ENCODE measurements around the gene ODAD3. TPM values are rescaled to one million over a fixed set of nuclear protein-coding genes. Genes with fewer than 3 reads are reported as not detected.

Gene ODAD3
- total RNA-seq (2016; rRNA removed; fragmentation: Illumina TruSeq; extraction: Trizol), result 0.04 TPM in 1 of 2 replicates, not detected in the other
- total RNA-seq (2016; cell fraction: cytosol; rRNA removed; fragmentation: Illumina TruSeq; extraction: Trizol; ENCODE audit: low read depth), result not detected in 2 replicates
- total RNA-seq (2016; cell fraction: insoluble cytoplasmic fraction; rRNA removed; fragmentation: Illumina TruSeq; extraction: Trizol), result 0.19 TPM in 1 of 2 replicates, not detected in the other
- total RNA-seq (2016; cell fraction: membrane; rRNA removed; fragmentation: Illumina TruSeq; extraction: Trizol), result 0.38 TPM in 1 of 2 replicates, not detected in the other
- total RNA-seq (2016; cell fraction: nucleus; rRNA removed; fragmentation: Illumina TruSeq; extraction: Trizol), result 0.19 and 0.34 TPM in 2 replicates
- polyA plus RNA-seq (2011; rRNA removed), result 0.08 and 0.35 TPM in 2 replicates
- 0.23 and 0.26 TPM in 2 replicates for polyA plus RNA-seq (2011; cell fraction: cytosol; rRNA removed)
- polyA plus RNA-seq (2011; cell fraction: nucleus; rRNA removed), result 0.29 and 0.42 TPM in 2 replicates
- 0.08 and 0.13 TPM in 2 replicates for polyA plus RNA-seq (2012)
- not detected in 2 replicates for polyA plus RNA-seq (2016; cell fraction: cytosol; fragmentation: Illumina TruSeq; extraction: Trizol; ENCODE audit: low read depth)
- 0.20 TPM in 1 of 2 replicates, not detected in the other for polyA plus RNA-seq (2016; cell fraction: insoluble cytoplasmic fraction; fragmentation: Illumina TruSeq; extraction: Trizol; ENCODE audit: low read depth)
- not detected in 2 replicates for polyA plus RNA-seq (2016; cell fraction: membrane; fragmentation: Illumina TruSeq; extraction: Trizol; ENCODE audit: low read depth)
- 0.32 and 1.2 TPM in 2 replicates for polyA plus RNA-seq (2016; cell fraction: nucleus; fragmentation: Illumina TruSeq; extraction: Trizol; ENCODE audit: insufficient read depth, low read depth)
- 1.6 TPM in 1 of 2 replicates, not detected in the other for polyA minus RNA-seq (2011; rRNA and poly(A)+ RNA removed; ENCODE audit: low replicate concordance)
- polyA minus RNA-seq (2011; cell fraction: cytosol; rRNA and poly(A)+ RNA removed), result not detected in 2 replicates
- 0.25 TPM in 1 of 2 replicates, not detected in the other for polyA minus RNA-seq (2011; cell fraction: nucleus; rRNA and poly(A)+ RNA removed)
- Bru-seq, nascent RNA, result percentile 16 among the genes with signal in this experiment
- BruChase-seq, experiment 1, labeled RNA remaining after a 6-hour chase, result percentile 25 among the genes with signal in this experiment
- percentile 21 among the genes with signal in this experiment for BruChase-seq, experiment 2, labeled RNA remaining after a 2-hour chase
- long read RNA-seq, experiment 1, result 0 reads
- long read RNA-seq, experiment 2, result 0 reads

GRCh38 chr19:11435057-11435832 is at the start of gene ODAD3, which contains the start of gene PRKCSH:
Gene ODAD3 (minus strand): TSS chr19:11435121. CDS start chr19:11435016, 105 bp downstream.
Gene PRKCSH (plus strand): TSS chr19:11435635. CDS start chr19:11436118, 483 bp downstream.
- FAIRE-seq (peak; percentile 97), DNase-seq (ENCODE audit: low spot score) (peak; percentile 99), ATAC-seq (peak; percentile 96)
- intact Hi-C loops (cut with micrococcal nuclease; ENCODE audit: unreplicated experiment), result loop anchor here (1.0 kb wide), 1 partner anchor 54 kb away; no protein-coding TSS in a partner anchor
- in situ Hi-C loops (cut with HindIII; ENCODE audit: extremely low pct_ligation_motif_present, low pct_unique_long_range_greater_than_20kb), result no loop called here
- POLR2A ChIA-PET, result interaction anchor here (1.0 to 2.5 kb wide), 13 partner anchors 9 to 141 kb away, joined by 3 to 40 read pairs (median 7); partner anchors contain the start of genes CCDC159, EPOR, RGL3 and SWSAP1
- no peaks in the 10 kb centered on the region for H3K9me3 ChIP-seq (ENCODE audit: low read length)
- 0% methylated on average over 34 of the region's 53 CpGs for WGBS (ENCODE audit: low lambda C conversion rate)
- no peaks in the 10 kb centered on the region for H4K20me1 ChIP-seq (ENCODE audit: insufficient read depth, low read length)
- BruUV-seq (replicated peaks), result TSS peak; percentile 57
- no peaks in the 10 kb centered on the region for H3K27me3 ChIP-seq (ENCODE audit: control insufficient read depth in 1 of 2, insufficient read depth in 2 of 2, low read length in 2 of 2)
- CTCF ChIA-PET (ENCODE audit: low intra/inter-chr PET ratio, low total read pairs), result interaction anchor here (1.6 kb wide), 1 partner anchor 54 kb away, joined by 9 read pairs; no protein-coding TSS in a partner anchor
- peaks cover 15% of the 10 kb centered on the region for H3K79me2 ChIP-seq (ENCODE audit: insufficient read depth, low read length)
- H3K4me2 ChIP-seq (ENCODE audit: low read depth, low read length), result peak within 1 kb of the TSS; percentile 91
- peak within 1 kb of the TSS; percentile 71 for H3K27ac ChIP-seq (ENCODE audit: extremely low read length, insufficient read depth, low read length)
- peaks cover 20% of the 10 kb centered on the region for H3K4me1 ChIP-seq (ENCODE audit: insufficient read depth, low read length)
- peak within 1 kb of the TSS; percentile 83 for H3K9ac ChIP-seq (ENCODE audit: insufficient read depth, low read depth, low read length)
- peaks cover 7 to 18% of the 10 kb centered on the region in 2 experiments for H3K36me3 ChIP-seq (replicated peaks in 1 of 2; ENCODE audit: control insufficient read depth in 1 of 2, insufficient read depth in 2 of 2, low read length in 2 of 2)
- no peak within 1 kb of the TSS for H2AFZ ChIP-seq (ENCODE audit: low read length)
- peak within 1 kb of the TSS; percentile 78 to 88 (median 81) for H3K4me3 ChIP-seq (replicated peaks in 1 of 3; ENCODE audit: insufficient read depth in 1 of 3, low read depth in 2 of 3, low read length in 3 of 3)
- TF ChIP-seq IKZF1 (IDR thresholded peaks at IDR 0.05), result no peak
- TF ChIP-seq HMG20B (CRISPR knock-in tag; conservative IDR thresholded peaks at IDR 0.05), result 0 out of 2 replicates have a peak, but pooled peaks have one; percentile 15
- peak; percentile 56 for TF ChIP-seq TFE3 (CRISPR knock-in tag; IDR thresholded peaks at IDR 0.05)
- no peak for TF ChIP-seq ZBTB46 (CRISPR knock-in tag; IDR thresholded peaks at IDR 0.05; ENCODE audit: borderline replicate concordance)
- TF ChIP-seq NFIC (IDR thresholded peaks at IDR 0.05; ENCODE audit: low read length), result peak; percentile 24; the same call in 1 of the 2 replicates
- TF ChIP-seq, protein P1, sequence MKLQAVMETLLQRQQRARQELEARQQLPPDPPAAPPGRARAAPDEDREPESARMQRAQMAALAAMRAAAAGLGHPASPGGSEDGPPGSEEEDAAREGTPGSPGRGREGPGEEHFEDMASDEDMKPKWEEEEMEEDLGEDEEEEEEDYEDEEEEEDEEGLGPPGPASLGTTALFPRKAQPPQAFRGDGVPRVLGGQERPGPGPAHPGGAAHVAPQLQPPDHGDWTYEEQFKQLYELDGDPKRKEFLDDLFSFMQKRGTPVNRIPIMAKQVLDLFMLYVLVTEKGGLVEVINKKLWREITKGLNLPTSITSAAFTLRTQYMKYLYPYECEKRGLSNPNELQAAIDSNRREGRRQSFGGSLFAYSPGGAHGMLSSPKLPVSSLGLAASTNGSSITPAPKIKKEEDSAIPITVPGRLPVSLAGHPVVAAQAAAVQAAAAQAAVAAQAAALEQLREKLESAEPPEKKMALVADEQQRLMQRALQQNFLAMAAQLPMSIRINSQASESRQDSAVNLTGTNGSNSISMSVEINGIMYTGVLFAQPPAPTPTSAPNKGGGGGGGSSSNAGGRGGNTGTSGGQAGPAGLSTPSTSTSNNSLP (IDR thresholded peaks at IDR 0.05; ENCODE audit: low read depth, low read length), result no peak
- TF ChIP-seq ZEB1 (IDR thresholded peaks at IDR 0.05; ENCODE audit: insufficient replicate concordance, low read depth), result peak; percentile 42
- TF ChIP-seq SMAD1 (CRISPR knock-in tag; IDR thresholded peaks at IDR 0.05; ENCODE audit: borderline replicate concordance, low read depth), result 0 out of 2 replicates have a peak, but pooled peaks have one; percentile 22
- TF ChIP-seq NFKB2 (CRISPR knock-in tag; IDR thresholded peaks at IDR 0.05; ENCODE audit: borderline replicate concordance), result peak; percentile 84; the same call in 1 of the 2 replicates
- peak; percentile 81; the same call in 1 of the 2 replicates for TF ChIP-seq ELF4 (CRISPR knock-in tag; IDR thresholded peaks at IDR 0.05; ENCODE audit: borderline replicate concordance)
- TF ChIP-seq ZNF780A (CRISPR knock-in tag; IDR thresholded peaks at IDR 0.05), result no peak
- no peak; the same call in 1 of the 2 replicates for TF ChIP-seq ZNF670 (CRISPR knock-in tag; IDR thresholded peaks at IDR 0.05; ENCODE audit: borderline replicate concordance)
